Astrocyte (in vitro differentiated cells and primary cell): ENCODE results near the gene TSC22D1.

ENCODE experiments used
- CTCF ChIP-seq: IDR thresholded peaks from 2 replicates; pipeline ENCODE4 v1.5.1; 2011; ENCODE audit warnings: low read depth, mild to moderate bottlenecking, inconsistent platforms, low read length, moderate library complexity; ENCODE audit not compliant: insufficient read depth
- EZH2 ChIP-seq: IDR thresholded peaks from 2 replicates; pipeline ENCODE4 v1.6.1; 2012; ENCODE audit warnings: mild to moderate bottlenecking, low read length, inconsistent platforms; ENCODE audit not compliant: insufficient read depth

- TF ChIP-seq CTCF = no peak
- no peak for TF ChIP-seq EZH2
These were observed 124.5 kb downstream of the TSC22D1 start for GRCh38 chr13:44451651-44452050.
